ENCODE data around the gene VSTM2B.

DNA sequence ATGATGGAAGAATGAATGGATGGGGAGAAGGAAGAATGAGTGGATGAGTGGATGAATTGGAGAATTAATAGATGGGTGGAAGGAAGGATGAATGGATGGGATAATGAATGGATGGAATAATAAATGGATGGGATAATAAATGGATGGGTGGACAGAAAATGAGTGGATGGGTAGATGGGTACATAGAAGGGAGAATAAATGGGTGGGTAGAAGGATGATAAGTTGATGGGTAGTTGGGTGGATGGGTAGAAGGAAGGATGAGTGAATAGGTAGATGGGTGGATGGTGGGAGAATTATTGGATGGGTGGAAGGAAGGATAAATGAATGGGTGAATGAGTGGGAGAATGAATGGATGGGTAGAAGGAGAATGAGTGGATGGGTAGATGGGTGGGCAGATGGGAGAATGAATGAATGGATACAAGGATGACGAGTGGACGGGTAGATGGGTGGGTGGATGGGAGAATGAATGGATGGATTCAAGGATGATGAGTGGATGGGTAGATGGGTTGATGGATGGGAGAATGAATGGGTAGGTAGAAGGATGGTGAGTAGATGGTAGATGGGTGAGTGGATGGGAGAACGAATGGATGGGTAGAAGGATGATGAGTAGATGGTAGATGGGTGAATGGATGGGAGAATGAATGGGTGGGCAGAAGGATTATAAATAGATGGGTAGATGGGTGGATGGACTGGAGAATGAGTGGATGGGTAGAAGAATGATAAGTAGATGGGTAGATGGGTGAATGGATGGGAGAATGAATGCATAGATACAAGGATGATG, 15.9 kb downstream of the VSTM2B start:
- TF ChIP-seq, protein P1, sequence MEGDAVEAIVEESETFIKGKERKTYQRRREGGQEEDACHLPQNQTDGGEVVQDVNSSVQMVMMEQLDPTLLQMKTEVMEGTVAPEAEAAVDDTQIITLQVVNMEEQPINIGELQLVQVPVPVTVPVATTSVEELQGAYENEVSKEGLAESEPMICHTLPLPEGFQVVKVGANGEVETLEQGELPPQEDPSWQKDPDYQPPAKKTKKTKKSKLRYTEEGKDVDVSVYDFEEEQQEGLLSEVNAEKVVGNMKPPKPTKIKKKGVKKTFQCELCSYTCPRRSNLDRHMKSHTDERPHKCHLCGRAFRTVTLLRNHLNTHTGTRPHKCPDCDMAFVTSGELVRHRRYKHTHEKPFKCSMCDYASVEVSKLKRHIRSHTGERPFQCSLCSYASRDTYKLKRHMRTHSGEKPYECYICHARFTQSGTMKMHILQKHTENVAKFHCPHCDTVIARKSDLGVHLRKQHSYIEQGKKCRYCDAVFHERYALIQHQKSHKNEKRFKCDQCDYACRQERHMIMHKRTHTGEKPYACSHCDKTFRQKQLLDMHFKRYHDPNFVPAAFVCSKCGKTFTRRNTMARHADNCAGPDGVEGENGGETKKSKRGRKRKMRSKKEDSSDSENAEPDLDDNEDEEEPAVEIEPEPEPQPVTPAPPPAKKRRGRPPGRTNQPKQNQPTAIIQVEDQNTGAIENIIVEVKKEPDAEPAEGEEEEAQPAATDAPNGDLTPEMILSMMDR (IDR thresholded peaks at IDR 0.05), result no peak
- TF ChIP-seq POLR2A (IDR thresholded peaks at IDR 0.05) (no peak), POLR2AphosphoS5 (IDR thresholded peaks at IDR 0.05) (no peak), EP300 (IDR thresholded peaks at IDR 0.05; ENCODE audit: low read depth) (no peak)
